Nucleus accumbens (tissue), 56 donors: Measurements from ENCODE around the gene EFNA5.

Experiments used
- DNase-seq, 56 donors: peaks; one replicate each; lab custom pipeline; 2025; lab: John Stamatoyannopoulos, UW

The EFNA5 gene

DNA sequence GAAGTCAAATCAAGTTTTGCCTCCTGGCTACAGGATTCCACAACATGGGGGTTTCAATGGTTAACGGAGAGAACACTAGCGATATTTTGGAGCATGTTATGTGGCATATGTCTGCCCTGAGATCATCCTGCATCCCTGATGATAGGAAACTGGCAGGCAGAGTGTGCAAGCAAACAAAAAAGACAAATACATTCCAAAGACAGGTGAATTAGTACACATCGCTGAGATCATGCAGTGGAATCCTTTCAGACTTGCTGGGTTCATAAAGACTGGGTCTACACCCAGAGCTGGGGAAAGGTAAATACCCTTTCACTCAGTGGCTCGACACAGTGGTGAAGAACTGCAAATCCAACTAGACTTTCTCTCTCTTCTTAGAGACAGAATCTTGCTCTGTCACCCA, 286.5 kb downstream of the EFNA5 start:
- DNase-seq = no peak

DNA sequence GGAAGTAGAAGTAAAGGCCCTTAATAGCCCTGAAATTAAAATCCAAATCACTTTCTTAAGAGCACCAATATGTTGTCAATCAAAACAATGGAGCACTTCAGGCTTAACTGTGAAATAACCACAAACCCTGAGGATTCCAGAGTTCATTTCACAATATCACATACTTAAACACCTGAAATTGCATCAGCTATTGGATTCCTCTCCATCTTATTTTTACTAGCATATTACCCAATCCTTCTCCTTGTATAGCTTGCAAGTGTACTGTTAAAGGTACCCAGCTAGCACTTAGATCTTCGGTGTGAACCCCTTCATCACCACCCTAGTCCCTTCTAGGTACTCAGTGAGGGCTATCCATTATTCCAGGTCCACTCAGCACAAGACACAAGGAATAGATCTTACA, 287.3 kb downstream of the EFNA5 start:
- DNase-seq = no peak

DNA sequence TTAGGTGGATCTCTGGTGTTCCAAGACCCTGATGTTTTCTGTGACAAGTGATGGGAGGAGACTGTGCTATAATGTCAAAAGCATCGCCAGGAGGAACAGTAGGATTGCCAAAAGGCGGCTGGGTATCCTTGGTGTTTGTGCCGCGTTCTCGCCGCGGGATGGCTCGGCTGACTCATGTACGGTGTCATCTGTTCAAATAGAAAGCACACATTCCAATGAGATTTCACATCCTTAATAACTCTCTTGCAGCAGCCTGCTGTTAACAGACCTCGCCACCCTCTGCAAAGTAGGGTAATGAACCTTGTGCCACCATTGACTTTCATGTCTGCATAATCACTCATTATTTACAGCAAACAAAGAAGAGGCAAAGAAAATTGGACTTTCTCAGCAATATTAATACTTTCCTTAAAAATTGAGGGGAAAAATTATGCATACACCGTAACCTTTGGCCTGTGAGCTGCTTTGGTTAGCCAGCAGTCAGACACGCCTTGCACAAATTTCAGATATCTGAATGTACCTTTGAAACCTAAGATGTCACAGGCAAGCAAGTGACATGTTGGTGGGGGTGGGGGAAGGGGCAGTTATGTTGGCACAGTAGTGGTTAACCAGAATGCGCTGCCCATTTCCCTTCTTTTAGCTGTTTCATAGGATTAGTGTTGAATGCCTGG, 289.4 kb downstream of the EFNA5 start:
- DNase-seq = peak in 4 of 56 donors; percentile 4 to 43 (median 14)

GRCh38 chr5:107380654-107381053, 290.1 kb downstream of the EFNA5 start:
- no peak for DNase-seq

DNA sequence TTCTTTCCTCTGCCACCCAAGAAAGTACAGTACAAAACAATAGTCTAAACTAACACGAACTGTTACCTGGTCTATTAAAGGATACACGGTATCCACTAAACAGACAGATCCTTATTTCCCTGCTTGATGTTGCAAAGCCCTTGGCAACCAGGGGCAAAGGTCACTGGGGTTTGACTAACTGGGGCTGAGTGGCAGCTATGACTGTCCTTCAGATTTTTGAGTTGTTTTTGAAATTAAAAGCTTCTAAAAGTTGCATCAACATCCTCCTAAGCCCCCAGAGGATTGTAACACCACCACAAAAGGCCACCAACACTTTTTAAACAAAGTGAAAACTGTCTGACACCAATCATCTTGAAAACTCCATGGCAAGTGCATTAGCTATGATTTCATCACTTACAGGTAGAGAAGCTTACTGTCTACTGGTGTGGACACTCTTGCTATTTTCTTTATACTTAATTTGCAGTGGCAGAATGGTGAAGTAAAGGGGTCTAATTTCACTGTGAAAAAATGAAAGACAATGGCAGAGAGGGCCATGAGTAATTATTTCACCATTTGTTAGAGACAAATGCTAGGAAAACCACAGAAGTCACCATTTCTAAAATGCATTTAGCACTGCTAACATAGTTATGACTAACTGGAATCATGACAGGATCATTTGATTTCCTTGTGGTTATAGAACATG, 292.4 kb downstream of the EFNA5 start:
- no peak for DNase-seq

GRCh38 chr5:107377277-107377609, 293.5 kb downstream of the EFNA5 start:
- DNase-seq = no peak

GRCh38 chr5:107376546-107377276, 294.0 kb downstream of the EFNA5 start:
- DNase-seq = no peak

GRCh38 chr5:107373549-107374263, 297.0 kb downstream of the EFNA5 start:
- DNase-seq = no peak

DNA sequence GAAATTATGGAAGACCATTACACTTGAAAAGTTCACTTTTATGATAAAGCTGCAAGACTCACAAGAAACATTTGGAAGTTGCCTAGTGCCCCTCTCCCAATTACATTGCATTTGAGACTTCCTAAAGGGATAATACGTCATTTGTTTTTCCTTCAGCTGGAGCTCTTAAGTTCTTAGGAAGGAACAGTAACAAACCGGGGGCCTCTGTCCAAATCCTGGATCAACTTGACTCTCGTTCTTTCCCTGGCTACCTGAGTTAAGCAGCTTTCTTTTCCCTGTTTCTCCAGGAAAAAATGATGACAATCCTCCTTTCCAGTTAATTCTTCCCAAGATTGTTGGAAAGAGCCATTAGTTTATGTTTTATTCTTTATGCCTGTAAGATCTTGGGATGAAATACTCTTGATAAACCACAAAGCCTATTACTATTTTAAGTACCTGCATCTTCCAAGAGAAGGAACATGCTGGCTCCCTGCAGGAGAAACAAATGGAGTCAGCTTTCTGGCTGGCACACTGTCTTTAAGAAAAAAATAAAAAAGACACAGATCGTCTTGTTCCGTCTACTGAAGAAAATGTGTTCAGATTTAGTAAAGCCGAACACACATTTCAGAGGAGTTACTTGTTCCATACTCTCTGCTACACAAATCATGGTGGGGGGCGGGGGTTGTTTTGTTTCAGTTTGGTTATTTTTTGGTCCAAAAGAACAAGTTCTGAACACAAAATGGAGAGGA, 297.9 kb downstream of the EFNA5 start:
- no peak for DNase-seq

- DNase-seq = no peak
These were observed 300.3 kb downstream of the EFNA5 start for GRCh38 chr5:107370396-107370968.

GRCh38 chr5:107369622-107370021, 301.1 kb downstream of the EFNA5 start:
- no peak for DNase-seq

DNA sequence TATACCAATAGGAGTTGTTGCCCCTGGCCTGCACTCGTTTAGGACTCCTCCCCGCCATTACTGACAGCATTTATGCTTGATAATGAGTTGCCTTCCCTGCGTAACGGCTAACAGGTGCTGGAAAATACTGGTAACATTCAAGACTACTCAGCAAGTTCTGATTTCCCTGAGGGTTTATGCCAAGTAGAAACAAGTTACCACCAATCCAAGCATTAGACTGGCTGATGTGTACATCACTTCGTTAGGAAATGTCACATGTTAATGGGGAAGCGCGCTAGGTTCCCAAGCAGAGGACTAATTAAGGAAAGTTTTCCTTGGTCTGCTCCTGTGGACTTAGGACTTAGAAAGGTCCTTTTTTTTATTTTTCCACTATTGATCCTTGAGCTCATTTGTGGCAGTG, 302.1 kb downstream of the EFNA5 start:
- DNase-seq = no peak

GRCh38 chr5:107367939-107368338, 302.8 kb downstream of the EFNA5 start:
- no peak for DNase-seq

GRCh38 chr5:107367480-107367879, 303.3 kb downstream of the EFNA5 start:
- DNase-seq = no peak

DNA sequence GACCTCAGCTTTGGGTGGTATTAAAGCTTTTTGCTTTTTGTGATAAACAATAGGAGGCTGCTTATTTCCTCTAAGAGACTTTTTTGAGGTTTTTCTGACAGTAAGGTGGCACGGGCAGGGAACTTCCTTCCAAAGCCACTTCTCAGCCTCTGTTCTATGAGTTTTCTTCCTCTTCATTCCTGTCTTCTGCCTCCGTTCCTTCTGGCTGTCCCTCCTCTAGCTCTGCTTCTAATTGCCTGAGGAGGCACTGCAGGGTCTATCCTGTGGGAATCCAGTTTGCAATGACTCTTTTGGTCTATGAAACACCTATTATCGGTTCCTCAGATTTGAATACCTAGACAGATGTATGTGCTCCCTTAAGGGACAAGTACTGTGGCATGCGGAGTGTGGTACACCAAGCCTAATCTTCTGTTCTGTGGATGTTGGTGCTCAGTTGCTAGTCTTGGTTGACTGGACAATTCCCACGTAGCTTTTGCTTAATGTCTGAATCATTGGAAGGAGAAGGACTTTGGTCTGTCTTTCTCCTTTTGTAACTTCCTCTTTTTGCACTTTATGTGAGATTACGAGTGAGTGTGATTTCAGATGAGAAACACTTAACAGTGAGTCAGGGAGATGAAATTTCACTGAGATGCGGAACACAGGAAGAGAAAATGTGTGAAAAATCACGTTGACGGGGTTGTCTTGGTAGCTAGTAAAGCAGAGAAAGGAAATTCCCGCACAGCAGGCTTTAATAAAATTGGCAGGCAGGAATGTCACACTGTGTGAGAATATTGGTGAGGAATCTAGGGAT, 305.2 kb downstream of the EFNA5 start:
- no peak for DNase-seq

GRCh38 chr5:107364443-107365319, 306.1 kb downstream of the EFNA5 start:
- DNase-seq = no peak

- DNase-seq = no peak
These were observed 307.0 kb downstream of the EFNA5 start for GRCh38 chr5:107363768-107364167.

GRCh38 chr5:107361945-107362344, 308.8 kb downstream of the EFNA5 start:
- no peak for DNase-seq

DNA sequence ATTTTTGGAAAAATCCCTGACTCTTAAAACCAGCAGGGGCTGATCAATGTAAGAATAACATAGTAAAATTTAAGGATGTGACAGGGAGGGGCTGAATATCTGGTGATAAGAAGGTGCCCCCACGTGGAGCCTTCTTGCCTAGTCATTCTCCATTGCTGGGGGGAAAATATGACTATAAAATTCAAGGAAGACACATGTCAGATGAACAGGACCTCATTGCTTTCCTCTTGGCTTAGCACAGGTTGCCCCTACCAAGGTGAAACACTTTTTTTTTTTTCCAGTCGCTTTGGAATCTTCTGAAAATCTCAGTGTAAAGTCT, 310.9 kb downstream of the EFNA5 start:
- DNase-seq = no peak
